Stimulated activated CD4-positive, alpha-beta T cell treated with anti-CD3 and anti-CD28 coated beads, Interleukin-2, amount 100 ng/mL, for 24 hours (primary cell): ENCODE results near the gene SUSD6.

Source experiments
- DNase-seq, 2 donors: peaks; one replicate each; pipeline ENCODE4 v3.0.0-alpha.2; 2020

Gene SUSD6

GRCh38 chr14:69611172-69612013, at the start of gene SUSD6:
SUSD6 (plus strand) TSS chr14:69611596; CDS start chr14:69658593, 46,997 bp downstream.
- DNase-seq = peak; percentile 87 to 89

- DNase-seq = no peak
Observed at GRCh38 chr14:69561893-69562292, 49.5 kb upstream of the SUSD6 start.

- DNase-seq = no peak
Observed at GRCh38 chr14:69567563-69567962, 43.8 kb upstream of the SUSD6 start.

- DNase-seq = no peak
Observed at GRCh38 chr14:69569859-69570258, 41.5 kb upstream of the SUSD6 start.

- DNase-seq = no peak
Observed at GRCh38 chr14:69570836-69571330, 40.5 kb upstream of the SUSD6 start.

- no peak for DNase-seq
Observed at GRCh38 chr14:69571449-69572029, 39.9 kb upstream of the SUSD6 start.

GRCh38 chr14:69572030-69572840, 39.2 kb upstream of the SUSD6 start:
- peak in 1 of 2 donors; percentile 42 for DNase-seq

GRCh38 chr14:69572841-69573135, 38.6 kb upstream of the SUSD6 start:
- peak in 1 of 2 donors; percentile 5 for DNase-seq

- DNase-seq = peak in 1 of 2 donors; percentile 10
Observed at GRCh38 chr14:69573205-69573830, 38.1 kb upstream of the SUSD6 start.

GRCh38 chr14:69573831-69574262, 37.5 kb upstream of the SUSD6 start:
- DNase-seq = peak; percentile 28 to 37

GRCh38 chr14:69574263-69574953, 37.0 kb upstream of the SUSD6 start, which contains the start of gene CCDC177:
CCDC177 (minus strand) TSS chr14:69574871; CDS start chr14:69573622, 1,249 bp downstream.
- peak; percentile 83 to 85 for DNase-seq

GRCh38 chr14:69574954-69575295, 36.5 kb upstream of the SUSD6 start:
- DNase-seq = no peak

- no peak for DNase-seq
Observed at GRCh38 chr14:69579476-69579875, 31.9 kb upstream of the SUSD6 start.

GRCh38 chr14:69580009-69580577, 31.3 kb upstream of the SUSD6 start:
- DNase-seq = peak in 1 of 2 donors; percentile 12

- no peak for DNase-seq
Observed at GRCh38 chr14:69581316-69581935, 30.0 kb upstream of the SUSD6 start.

- no peak for DNase-seq
Observed at GRCh38 chr14:69582212-69582611, 29.2 kb upstream of the SUSD6 start.

- DNase-seq = no peak
Observed at GRCh38 chr14:69582829-69583228, 28.6 kb upstream of the SUSD6 start.

- no peak for DNase-seq
Observed at GRCh38 chr14:69584389-69584788, 27.0 kb upstream of the SUSD6 start.

- DNase-seq = no peak
Observed at GRCh38 chr14:69586404-69586803, 25.0 kb upstream of the SUSD6 start.

GRCh38 chr14:69587389-69587788, 24.0 kb upstream of the SUSD6 start:
- no peak for DNase-seq

- DNase-seq = no peak
Observed at GRCh38 chr14:69591317-69591716, 20.1 kb upstream of the SUSD6 start.
